ENCODE results near the gene ADSS2. TPM values are rescaled to one million over a fixed set of nuclear protein-coding genes. Genes with fewer than 3 reads are reported as not detected.

The ADSS2 gene
- total and polyA plus RNA-seq, 2 experiments from 2014 or later = 55.1 to 101 TPM

GRCh38 chr1:244386595-244386994 is 65.1 kb downstream of the ADSS2 start:
- H3K79me2 ChIP-seq (replicated peaks; ENCODE audit: insufficient read depth) = no peaks in the 10 kb centered on the region
- TF ChIP-seq, protein P1, sequence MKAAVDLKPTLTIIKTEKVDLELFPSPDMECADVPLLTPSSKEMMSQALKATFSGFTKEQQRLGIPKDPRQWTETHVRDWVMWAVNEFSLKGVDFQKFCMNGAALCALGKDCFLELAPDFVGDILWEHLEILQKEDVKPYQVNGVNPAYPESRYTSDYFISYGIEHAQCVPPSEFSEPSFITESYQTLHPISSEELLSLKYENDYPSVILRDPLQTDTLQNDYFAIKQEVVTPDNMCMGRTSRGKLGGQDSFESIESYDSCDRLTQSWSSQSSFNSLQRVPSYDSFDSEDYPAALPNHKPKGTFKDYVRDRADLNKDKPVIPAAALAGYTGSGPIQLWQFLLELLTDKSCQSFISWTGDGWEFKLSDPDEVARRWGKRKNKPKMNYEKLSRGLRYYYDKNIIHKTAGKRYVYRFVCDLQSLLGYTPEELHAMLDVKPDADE (IDR thresholded peaks at IDR 0.05) = no peak
- TF ChIP-seq POLR2AphosphoS5 (IDR thresholded peaks at IDR 0.05; ENCODE audit: low read depth) = no peak
- TF ChIP-seq EZH2 (IDR thresholded peaks at IDR 0.05; ENCODE audit: low read depth, unreplicated experiment) = no peak
- TF ChIP-seq CTCF (conservative IDR thresholded peaks at IDR 0.05; ENCODE audit: low read depth in 2 of 2) = no peak
- no peak for TF ChIP-seq REST (IDR thresholded peaks at IDR 0.05; ENCODE audit: unreplicated experiment)
- no peak for TF ChIP-seq STAT1 (IDR thresholded peaks at IDR 0.05; ENCODE audit: unreplicated experiment)
- TF ChIP-seq CREB1 (CRISPR knock-in tag; IDR thresholded peaks at IDR 0.05; ENCODE audit: low read depth) = no peak
- no peak for TF ChIP-seq JUNB (IDR thresholded peaks at IDR 0.05; ENCODE audit: unreplicated experiment)
- no peak for TF ChIP-seq ZNF331 (CRISPR knock-in tag; IDR thresholded peaks at IDR 0.05; ENCODE audit: low read depth)
- Mint-ChIP-seq H3K27me3 (ENCODE audit: insufficient read depth, low read depth, poor library complexity) (peaks cover 2% of the 10 kb centered on the region), H3K36me3 (ENCODE audit: low read depth) (no peaks in the 10 kb centered on the region), H3K9me3 (no peaks in the 10 kb centered on the region), H3K4me1 (no peaks in the 10 kb centered on the region), H3K4me3 (no peak overlapping the region), H3K27ac (no peak overlapping the region)
- H3K4me2 ChIP-seq = no peak overlapping the region
- no peak for DNase-seq (ENCODE audit: low spot score)
- H3K27me3 ChIP-seq (ENCODE audit: insufficient read depth) = no peaks in the 10 kb centered on the region
- H3K4me1 ChIP-seq (ENCODE audit: insufficient read depth) = no peaks in the 10 kb centered on the region
- no peak overlapping the region for H2AFZ ChIP-seq
- no peak overlapping the region for H3K4me3 ChIP-seq
- ATAC-seq = no peak
- no peaks in the 10 kb centered on the region for H4K20me1 ChIP-seq (replicated peaks; ENCODE audit: insufficient read depth)
- no peaks in the 10 kb centered on the region; the same call in 1 of the 2 replicates for H3F3A ChIP-seq (replicated peaks; ENCODE audit: low read depth)
- no peak overlapping the region for H3K27ac ChIP-seq (ENCODE audit: low read depth)
- H3K9me2 ChIP-seq (ENCODE audit: insufficient read depth) = peaks cover 4% of the 10 kb centered on the region; the same call in 1 of the 2 replicates
- H3K36me3 ChIP-seq (ENCODE audit: insufficient read depth) = no peaks in the 10 kb centered on the region

DNA sequence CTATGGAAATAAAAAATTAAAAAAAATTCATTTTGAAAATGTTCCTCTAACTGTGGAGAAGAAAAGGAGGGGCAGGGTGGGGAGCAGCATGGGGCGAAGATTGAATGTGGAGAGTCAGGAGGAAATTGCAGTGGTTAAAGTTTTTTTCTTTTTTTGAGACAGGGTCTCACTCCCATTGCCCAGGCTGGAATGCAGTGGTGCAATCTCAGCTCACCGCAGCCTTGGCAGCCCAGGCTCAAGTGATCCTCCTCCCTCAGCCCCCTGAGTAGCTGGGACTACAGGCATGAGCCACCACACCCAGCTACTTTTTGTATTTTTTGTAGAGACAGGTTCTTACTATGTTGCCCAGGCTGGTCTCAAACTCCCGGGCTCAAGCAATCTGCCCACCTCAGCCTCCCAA is 67.6 kb downstream of the ADSS2 start:
- Mint-ChIP-seq H3K36me3 (ENCODE audit: low read depth) (no peaks in the 10 kb centered on the region), H3K27ac (no peak overlapping the region), H3K27me3 (ENCODE audit: insufficient read depth, low read depth, poor library complexity) (peaks cover 6% of the 10 kb centered on the region), H3K9me3 (no peaks in the 10 kb centered on the region), H3K4me3 (no peak overlapping the region), H3K4me1 (no peaks in the 10 kb centered on the region; the same call in 2 of the 3 replicates)
- H3K4me1 ChIP-seq (ENCODE audit: insufficient read depth) = no peaks in the 10 kb centered on the region
- no peaks in the 10 kb centered on the region; the same call in 1 of the 2 replicates for H3F3A ChIP-seq (replicated peaks; ENCODE audit: low read depth)
- no peaks in the 10 kb centered on the region for H4K20me1 ChIP-seq (replicated peaks; ENCODE audit: insufficient read depth)
- H3K79me2 ChIP-seq (replicated peaks; ENCODE audit: insufficient read depth) = no peaks in the 10 kb centered on the region
- H3K36me3 ChIP-seq (ENCODE audit: insufficient read depth) = no peaks in the 10 kb centered on the region
- H3K27ac ChIP-seq (ENCODE audit: low read depth) = no peak overlapping the region
- no peak overlapping the region for H3K4me3 ChIP-seq
- no peak overlapping the region for H2AFZ ChIP-seq
- H3K9me2 ChIP-seq (ENCODE audit: insufficient read depth) = no peaks in the 10 kb centered on the region
- no peaks in the 10 kb centered on the region for H3K27me3 ChIP-seq (ENCODE audit: insufficient read depth)
- DNase-seq (ENCODE audit: low spot score) (no peak), ATAC-seq (no peak; the same call in 2 of the 3 replicates)
- H3K4me2 ChIP-seq = no peak overlapping the region
- TF ChIP-seq JUNB (IDR thresholded peaks at IDR 0.05; ENCODE audit: unreplicated experiment) = no peak
- TF ChIP-seq REST (IDR thresholded peaks at IDR 0.05; ENCODE audit: unreplicated experiment) = no peak
- no peak for TF ChIP-seq CTCF (conservative IDR thresholded peaks at IDR 0.05; ENCODE audit: low read depth in 2 of 2)
- no peak for TF ChIP-seq ZNF114 (CRISPR knock-in tag; IDR thresholded peaks at IDR 0.05)
- no peak for TF ChIP-seq NANOG (IDR thresholded peaks at IDR 0.05; ENCODE audit: borderline replicate concordance)
- TF ChIP-seq POLR2AphosphoS5 (IDR thresholded peaks at IDR 0.05; ENCODE audit: low read depth) = no peak
- TF ChIP-seq EZH2phosphoT487 (IDR thresholded peaks at IDR 0.05; ENCODE audit: unreplicated experiment) = no peak
- TF ChIP-seq STAT1 (IDR thresholded peaks at IDR 0.05; ENCODE audit: unreplicated experiment) = no peak
- TF ChIP-seq EZH2 (IDR thresholded peaks at IDR 0.05; ENCODE audit: low read depth, unreplicated experiment) = no peak

Measured in GM23338 (cell line).